PC-3 (cell line): ENCODE data around the gene ZBTB21.

ENCODE experiments used
- EZH2 ChIP-seq: fragments of 300-600 bp; sonication (generic); IDR thresholded peaks from one replicate; pipeline ENCODE4 v1.6.1; 2017; ENCODE audit warnings: antibody characterized with exemption, mild to moderate bottlenecking, low read length; ENCODE audit not compliant: unreplicated experiment
- EZH2phosphoT487 ChIP-seq: fragments of 300-600 bp; sonication (generic); IDR thresholded peaks from 2 replicates; pipeline ENCODE4 v1.6.1; 2018; ENCODE audit warnings: mild to moderate bottlenecking, antibody characterized with exemption, low read length, borderline replicate concordance
- TF ChIP-seq, protein P1 (sequence below): fragments of 300-600 bp; sonication (generic); conservative IDR thresholded peaks from 2 replicates; pipeline ENCODE4 v1.5.1; 2017; ENCODE audit warnings: antibody characterized with exemption, low read depth, mild to moderate bottlenecking, low read length

DNA sequence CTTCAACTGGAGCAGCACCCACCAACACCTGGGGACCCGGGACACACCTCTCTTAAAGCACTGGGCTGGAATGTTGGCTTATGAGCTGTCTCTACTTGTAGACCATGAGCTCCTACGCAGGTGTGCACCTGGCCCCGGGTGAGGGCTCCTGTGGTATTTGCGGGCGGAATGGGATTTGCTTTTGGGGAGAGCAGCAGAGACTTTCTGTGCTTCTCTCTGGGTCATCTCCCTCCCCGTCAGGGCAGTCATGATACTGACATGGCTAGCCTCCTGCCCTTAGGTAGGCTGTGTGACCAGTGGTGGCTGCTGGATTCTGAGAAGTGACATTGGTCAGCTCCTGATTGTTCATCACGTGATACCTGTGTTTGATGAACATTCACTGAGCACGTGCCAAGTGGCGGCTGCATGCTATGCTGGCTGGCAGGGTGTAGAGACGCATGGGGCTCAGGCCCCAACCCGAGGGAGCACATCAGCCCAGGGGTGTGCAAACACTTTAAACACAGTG, 9.0 kb upstream of the ZBTB21 start:
- TF ChIP-seq EZH2phosphoT487 (no peak), EZH2 (no peak)
- TF ChIP-seq, protein P1, sequence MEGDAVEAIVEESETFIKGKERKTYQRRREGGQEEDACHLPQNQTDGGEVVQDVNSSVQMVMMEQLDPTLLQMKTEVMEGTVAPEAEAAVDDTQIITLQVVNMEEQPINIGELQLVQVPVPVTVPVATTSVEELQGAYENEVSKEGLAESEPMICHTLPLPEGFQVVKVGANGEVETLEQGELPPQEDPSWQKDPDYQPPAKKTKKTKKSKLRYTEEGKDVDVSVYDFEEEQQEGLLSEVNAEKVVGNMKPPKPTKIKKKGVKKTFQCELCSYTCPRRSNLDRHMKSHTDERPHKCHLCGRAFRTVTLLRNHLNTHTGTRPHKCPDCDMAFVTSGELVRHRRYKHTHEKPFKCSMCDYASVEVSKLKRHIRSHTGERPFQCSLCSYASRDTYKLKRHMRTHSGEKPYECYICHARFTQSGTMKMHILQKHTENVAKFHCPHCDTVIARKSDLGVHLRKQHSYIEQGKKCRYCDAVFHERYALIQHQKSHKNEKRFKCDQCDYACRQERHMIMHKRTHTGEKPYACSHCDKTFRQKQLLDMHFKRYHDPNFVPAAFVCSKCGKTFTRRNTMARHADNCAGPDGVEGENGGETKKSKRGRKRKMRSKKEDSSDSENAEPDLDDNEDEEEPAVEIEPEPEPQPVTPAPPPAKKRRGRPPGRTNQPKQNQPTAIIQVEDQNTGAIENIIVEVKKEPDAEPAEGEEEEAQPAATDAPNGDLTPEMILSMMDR, result no peak
